HEK293 (cell line): Measurements from ENCODE around the gene HHAT.

ENCODE experiments used
- CTCF ChIA-PET: fragments of 350-600 bp; formaldehyde crosslinking; extraction: SDS; loops from one replicate; lab custom pipeline; 2021; ENCODE audit warnings: antibody characterized with exemption; lab: Yijun Ruan, JAX
- POLR2A ChIA-PET: fragments of 300-600 bp; formaldehyde crosslinking; extraction: SDS; loops from one replicate; lab custom pipeline; 2020; ENCODE audit warnings: antibody characterized with exemption, inconsistent platforms; lab: Yijun Ruan, JAX
- H3K27ac ChIP-seq: fragments of 200-500 bp; sonication (Bioruptor generic); 2 replicates; pipeline ENCODE4 v1.5.1; 2014; ENCODE audit warnings: low read depth, low read length, control low read depth, inconsistent platforms; ENCODE audit errors: extremely low read depth
- H3K36me3 ChIP-seq, 2 experiments: fragments of 200-500 bp in 1 of 2; sonication (Bioruptor generic) in 1 of 2; 1 replicate in 1 of 2; 2 replicates in 1 of 2; pipeline ENCODE4 v1.5.1; 2014 to 2017; ENCODE audit warnings: inconsistent platforms in 2 of 2, low read length in 2 of 2; ENCODE audit not compliant: control insufficient read depth in 2 of 2, insufficient read depth in 1 of 2
- H3K4me1 ChIP-seq: fragments of 200-500 bp; sonication (Bioruptor generic); 2 replicates; pipeline ENCODE4 v1.5.1; 2014; ENCODE audit warnings: mild to moderate bottlenecking, low read length, inconsistent platforms; ENCODE audit not compliant: control insufficient read depth, insufficient read depth
- H3K4me3 ChIP-seq: 2 replicates; pipeline ENCODE4 v1.5.1; 2011; ENCODE audit warnings: low read depth, mild to moderate bottlenecking, control low read depth, low read length, moderate library complexity
- H3K9me3 ChIP-seq: fragments of 200-500 bp; sonication (Bioruptor generic); 2 replicates; pipeline ENCODE4 v1.5.1; 2014; ENCODE audit warnings: low read depth, low read length, inconsistent platforms; ENCODE audit not compliant: control insufficient read depth, insufficient read depth
- BCL11A ChIP-seq: fragments of 450-650 bp; formaldehyde crosslinking; IDR thresholded peaks from 2 replicates; pipeline ENCODE4 v1.5.1; 2016; ENCODE audit warnings: low read depth, missing biosample characterization, missing genetic modification characterization
- BCL11B ChIP-seq: fragments of 450-650 bp; formaldehyde crosslinking; IDR thresholded peaks from 2 replicates; pipeline ENCODE4 v1.5.1; 2016; ENCODE audit warnings: low read depth, missing biosample characterization, missing genetic modification characterization
- SCRT2 ChIP-seq: fragments of 450-650 bp; formaldehyde crosslinking; IDR thresholded peaks from 2 replicates; pipeline ENCODE4 v1.5.1; 2016; ENCODE audit warnings: missing biosample characterization, missing genetic modification characterization
- SP7 ChIP-seq: fragments of 450-650 bp; formaldehyde crosslinking; IDR thresholded peaks from 2 replicates; pipeline ENCODE4 v1.5.1; 2016; ENCODE audit warnings: missing biosample characterization, missing genetic modification characterization
- ZBTB48 ChIP-seq: fragments of 450-650 bp; formaldehyde crosslinking; IDR thresholded peaks from 2 replicates; pipeline ENCODE4 v1.5.1; 2016; ENCODE audit warnings: missing biosample characterization, missing genetic modification characterization
- ZEB2 ChIP-seq: fragments of 450-650 bp; formaldehyde crosslinking; IDR thresholded peaks from 2 replicates; pipeline ENCODE4 v1.5.1; 2016; ENCODE audit warnings: missing biosample characterization, missing genetic modification characterization
- ZFP37 ChIP-seq: fragments of 450-650 bp; formaldehyde crosslinking; IDR thresholded peaks from 2 replicates; pipeline ENCODE4 v1.5.1; 2016; ENCODE audit warnings: missing biosample characterization, missing genetic modification characterization
- ZIC2 ChIP-seq: fragments of 450-650 bp; formaldehyde crosslinking; IDR thresholded peaks from 2 replicates; pipeline ENCODE4 v1.5.1; 2016; ENCODE audit warnings: missing biosample characterization, missing genetic modification characterization
- ZNF2 ChIP-seq: fragments of 450-650 bp; formaldehyde crosslinking; IDR thresholded peaks from 2 replicates; pipeline ENCODE4 v1.5.1; 2016; ENCODE audit warnings: missing biosample characterization, missing genetic modification characterization
- ZNF335 ChIP-seq: fragments of 450-650 bp; formaldehyde crosslinking; conservative IDR thresholded peaks from 2 replicates; pipeline ENCODE4 v1.5.1; 2016; ENCODE audit warnings: missing biosample characterization, missing genetic modification characterization
- ZNF366 ChIP-seq: fragments of 450-650 bp; formaldehyde crosslinking; conservative IDR thresholded peaks from 2 replicates; pipeline ENCODE4 v1.5.1; 2016; ENCODE audit warnings: missing biosample characterization, missing genetic modification characterization
- ZNF394 ChIP-seq: fragments of 450-650 bp; formaldehyde crosslinking; IDR thresholded peaks from 2 replicates; pipeline ENCODE4 v1.5.1; 2016; ENCODE audit warnings: missing biosample characterization, missing genetic modification characterization, mild to moderate bottlenecking, moderate library complexity, borderline replicate concordance
- ZNF518A ChIP-seq: fragments of 450-650 bp; formaldehyde crosslinking; conservative IDR thresholded peaks from 2 replicates; pipeline ENCODE4 v1.5.1; 2016; ENCODE audit warnings: low read depth, missing biosample characterization, missing genetic modification characterization
- ZNF600 ChIP-seq: fragments of 450-650 bp; formaldehyde crosslinking; IDR thresholded peaks from 2 replicates; pipeline ENCODE4 v1.5.1; 2016; ENCODE audit warnings: missing biosample characterization, missing genetic modification characterization
- ZNF629 ChIP-seq: fragments of 450-650 bp; formaldehyde crosslinking; IDR thresholded peaks from 2 replicates; pipeline ENCODE4 v1.5.1; 2017; ENCODE audit warnings: missing biosample characterization, missing genetic modification characterization
- ZNF660 ChIP-seq: fragments of 450-650 bp; IDR thresholded peaks from 2 replicates; pipeline ENCODE4 v1.5.1; 2018; ENCODE audit warnings: missing biosample characterization, mild to moderate bottlenecking, missing genetic modification characterization
- ZNF677 ChIP-seq: fragments of 450-650 bp; IDR thresholded peaks from 2 replicates; pipeline ENCODE4 v1.5.0; 2018; ENCODE audit warnings: missing biosample characterization, mild to moderate bottlenecking, missing genetic modification characterization, moderate library complexity
- ZNF692 ChIP-seq: fragments of 450-650 bp; formaldehyde crosslinking; IDR thresholded peaks from 2 replicates; pipeline ENCODE4 v1.5.1; 2016; ENCODE audit warnings: missing biosample characterization, missing genetic modification characterization
- ZNF704 ChIP-seq: fragments of 450-650 bp; formaldehyde crosslinking; IDR thresholded peaks from 2 replicates; pipeline ENCODE4 v1.5.1; 2016; ENCODE audit warnings: missing biosample characterization, missing genetic modification characterization
- ZNF747 ChIP-seq: fragments of 450-650 bp; formaldehyde crosslinking; IDR thresholded peaks from 2 replicates; pipeline ENCODE4 v1.5.1; 2016; ENCODE audit warnings: missing biosample characterization, missing genetic modification characterization
- ZSCAN30 ChIP-seq: fragments of 450-650 bp; IDR thresholded peaks from 2 replicates; pipeline ENCODE4 v1.5.1; 2018; ENCODE audit warnings: missing biosample characterization, mild to moderate bottlenecking, missing genetic modification characterization, moderate library complexity
- TF ChIP-seq, protein P1 (sequence below): fragments of 450-650 bp; formaldehyde crosslinking; IDR thresholded peaks from 2 replicates; pipeline ENCODE4 v1.5.1; 2016; ENCODE audit warnings: missing biosample characterization, missing genetic modification characterization
- TF ChIP-seq, protein P2 (sequence below): fragments of 450-650 bp; formaldehyde crosslinking; IDR thresholded peaks from 2 replicates; pipeline ENCODE4 v1.5.1; 2017; ENCODE audit warnings: missing biosample characterization, missing genetic modification characterization

The HHAT gene

GRCh38 chr1:210597555-210598134 lies 268.9 kb downstream of the HHAT start:
- POLR2A ChIA-PET = no interaction called here
- H3K4me1 ChIP-seq = no peaks in the 10 kb centered on the region; the same call in 1 of the 2 replicates

GRCh38 chr1:210598135-210598652 lies 269.5 kb downstream of the HHAT start:
- POLR2A ChIA-PET = no interaction called here
- Histone ChIP-seq H3K27ac (peak overlapping the region; percentile 41; the same call in 1 of the 2 replicates), H3K4me1 (no peaks in the 10 kb centered on the region; the same call in 1 of the 2 replicates), H3K36me3 (no peaks in the 10 kb centered on the region), H3K9me3 (no peaks in the 10 kb centered on the region), H3K4me3 (no peak overlapping the region)
- CTCF ChIA-PET = interaction anchor here (0.6 to 1.1 kb wide), 3 partner anchors 17 to 796 kb away, joined by 3 to 4 read pairs (median 4); no protein-coding TSS in a partner anchor
- TF ChIP-seq ZNF366 (tag by site-specific recombination) = 0 out of 2 replicates have a peak, but pooled peaks have one; percentile 49
- TF ChIP-seq ZNF518A = peak; percentile 39; the same call in 1 of the 2 replicates
- 0 out of 2 replicates have a peak, but pooled peaks have one; percentile 43 for TF ChIP-seq ZNF600 (tag by site-specific recombination)
- TF ChIP-seq ZSCAN30 = no peak
- TF ChIP-seq ZNF704 (tag by site-specific recombination) = no peak
- TF ChIP-seq ZBTB48 = peak; percentile 61; the same call in 1 of the 2 replicates
- TF ChIP-seq ZNF335 (tag by site-specific recombination) = 0 out of 2 replicates have a peak, but pooled peaks have one; percentile 53

More at GRCh38 chr1:210597555-210598134, 268.9 kb downstream of the HHAT start:
- H3K36me3 ChIP-seq = no peaks in the 10 kb centered on the region
- peak overlapping the region; percentile 41; the same call in 1 of the 2 replicates for H3K27ac ChIP-seq
- no peak overlapping the region for H3K4me3 ChIP-seq
- no peaks in the 10 kb centered on the region for H3K9me3 ChIP-seq
- CTCF ChIA-PET = interaction anchor here (0.6 to 1.1 kb wide), 4 partner anchors 16 to 796 kb away, joined by 3 to 4 read pairs (median 3); no protein-coding TSS in a partner anchor
- no peak for TF ChIP-seq ZNF394 (tag by site-specific recombination)
- 0 out of 2 replicates have a peak, but pooled peaks have one; percentile 16 for TF ChIP-seq ZFP37
- TF ChIP-seq ZNF747 (tag by site-specific recombination) = no peak
- 0 out of 2 replicates have a peak, but pooled peaks have one; percentile 40 for TF ChIP-seq SP7 (tag by site-specific recombination)
- TF ChIP-seq, protein P1, sequence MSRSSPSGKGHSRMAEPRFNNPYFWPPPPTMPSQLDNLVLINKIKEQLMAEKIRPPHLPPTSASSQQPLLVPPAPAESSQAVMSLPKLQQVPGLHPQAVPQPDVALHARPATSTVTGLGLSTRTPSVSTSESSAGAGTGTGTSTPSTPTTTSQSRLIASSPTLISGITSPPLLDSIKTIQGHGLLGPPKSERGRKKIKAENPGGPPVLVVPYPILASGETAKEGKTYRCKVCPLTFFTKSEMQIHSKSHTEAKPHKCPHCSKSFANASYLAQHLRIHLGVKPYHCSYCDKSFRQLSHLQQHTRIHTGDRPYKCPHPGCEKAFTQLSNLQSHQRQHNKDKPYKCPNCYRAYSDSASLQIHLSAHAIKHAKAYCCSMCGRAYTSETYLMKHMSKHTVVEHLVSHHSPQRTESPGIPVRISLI (tag by site-specific recombination) = 0 out of 2 replicates have a peak, but pooled peaks have one; percentile 19
- TF ChIP-seq ZNF692 = 0 out of 2 replicates have a peak, but pooled peaks have one; percentile 35
- TF ChIP-seq, protein P2, sequence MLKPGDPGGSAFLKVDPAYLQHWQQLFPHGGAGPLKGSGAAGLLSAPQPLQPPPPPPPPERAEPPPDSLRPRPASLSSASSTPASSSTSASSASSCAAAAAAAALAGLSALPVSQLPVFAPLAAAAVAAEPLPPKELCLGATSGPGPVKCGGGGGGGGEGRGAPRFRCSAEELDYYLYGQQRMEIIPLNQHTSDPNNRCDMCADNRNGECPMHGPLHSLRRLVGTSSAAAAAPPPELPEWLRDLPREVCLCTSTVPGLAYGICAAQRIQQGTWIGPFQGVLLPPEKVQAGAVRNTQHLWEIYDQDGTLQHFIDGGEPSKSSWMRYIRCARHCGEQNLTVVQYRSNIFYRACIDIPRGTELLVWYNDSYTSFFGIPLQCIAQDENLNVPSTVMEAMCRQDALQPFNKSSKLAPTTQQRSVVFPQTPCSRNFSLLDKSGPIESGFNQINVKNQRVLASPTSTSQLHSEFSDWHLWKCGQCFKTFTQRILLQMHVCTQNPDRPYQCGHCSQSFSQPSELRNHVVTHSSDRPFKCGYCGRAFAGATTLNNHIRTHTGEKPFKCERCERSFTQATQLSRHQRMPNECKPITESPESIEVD (tag by site-specific recombination) = no peak
- TF ChIP-seq BCL11B = no peak
- no peak for TF ChIP-seq BCL11A (tag by site-specific recombination)
- peak; percentile 57 for TF ChIP-seq ZNF335 (tag by site-specific recombination)
- no peak for TF ChIP-seq ZNF2
- TF ChIP-seq ZNF629 (tag by site-specific recombination) = peak; percentile 36
- TF ChIP-seq ZNF660 = 0 out of 2 replicates have a peak, but pooled peaks have one; percentile 35
- TF ChIP-seq SCRT2 = peak; percentile 94
- 0 out of 2 replicates have a peak, but pooled peaks have one; percentile 18 for TF ChIP-seq ZEB2 (tag by site-specific recombination)
- TF ChIP-seq ZNF677 (tag by site-specific recombination) = no peak
- TF ChIP-seq ZIC2 = peak; percentile 33
